Testis (tissue), 3 donors: ENCODE results near the gene KCP. TPM values are rescaled to one million over a fixed set of nuclear protein-coding genes. Genes with fewer than 3 reads are reported as not detected.

Experiments
- DNase-seq: peaks from one replicate; pipeline ENCODE4 v3.0.0-alpha.2; 2019
- H3K27ac ChIP-seq, 2 donors: fragments of 200-600 bp; sonication (generic); one replicate each; pipeline ENCODE4 v1.5.1; 2019
- H3K27me3 ChIP-seq: fragments of 200-600 bp; sonication (generic); one replicate; pipeline ENCODE4 v1.5.1; 2019
- H3K36me3 ChIP-seq: fragments of 200-600 bp; sonication (generic); one replicate; pipeline ENCODE4 v1.5.1; 2017; ENCODE audit warnings: low read depth; ENCODE audit errors: missing control alignments
- H3K4me1 ChIP-seq: fragments of 200-600 bp; sonication (generic); one replicate; pipeline ENCODE4 v1.5.1; 2019
- H3K4me3 ChIP-seq, 2 donors: fragments of 200-600 bp; sonication (generic); one replicate each; pipeline ENCODE4 v1.5.1; 2017 to 2019
- H3K9me3 ChIP-seq: fragments of 200-600 bp; sonication (generic); one replicate; pipeline ENCODE4 v1.5.1; 2017
- CTCF ChIP-seq, 3 experiments: fragments of 450-650 bp in 2 of 3; fragments of 200-600 bp in 1 of 3; sonication (generic) in 1 of 3; IDR thresholded peaks; one replicate each; pipeline ENCODE4 v1.5.1; 2016 to 2019; ENCODE audit warnings: antibody characterized with exemption in 3 of 3, mild to moderate bottlenecking in 2 of 3, moderate library complexity in 1 of 3
- POLR2A ChIP-seq: fragments of 450-650 bp; IDR thresholded peaks from one replicate; pipeline ENCODE4 v1.6.1; 2017; ENCODE audit warnings: antibody characterized with exemption, mild to moderate bottlenecking, moderate library complexity
- WGBS, 2 donors: methylation state at CpG; one replicate each; pipeline ENCODE4 v1.1.5; 2018; 5-methylcytosine and 5-hydroxymethylcytosine counted together
- intact Hi-C: fragments of 100-400 bp; cut with DNase I; formaldehyde crosslinking; loops from one replicate; pipeline ENCODE4 v1.15.1; 2023; ENCODE audit warnings: low total_unique reads
- polyA plus RNA-seq: library from polyadenylated mRNA; stranded (reverse); fragments of 350-450 nt; fragmentation: Illumina TruSeq; extraction: RNeasy Lipid Tissue Mini Kit (QIAGEN cat#74804); gene quantifications from one replicate; pipeline ENCODE4 v1.2.3, GENCODE V29; 2014; ENCODE audit warnings: low read depth, low replicate concordance; ENCODE audit not compliant: insufficient read depth
- total RNA-seq, 2 donors: library from RNA; depleted of rRNA; stranded (reverse); fragments of >200 nt; gene quantifications; one replicate each; pipeline ENCODE4 v1.2.3, GENCODE V29; 2016

Gene KCP
- total and polyA plus RNA-seq, 3 donors from 2014 or later = 0.68 to 1.4 (median 1.2) TPM

- Histone ChIP-seq H3K4me3 (no peak overlapping the region), H3K9me3 (no peaks in the 10 kb centered on the region), H3K4me1 (no peaks in the 10 kb centered on the region), H3K36me3 (no peaks in the 10 kb centered on the region), H3K27ac (no peak overlapping the region), H3K27me3 (no peaks in the 10 kb centered on the region)
- TF ChIP-seq CTCF (IDR thresholded peaks at IDR 0.05) (no peak), POLR2A (no peak)
- intact Hi-C loops = loop anchor here (10.0 kb wide), 1 partner anchor 271 kb away; no protein-coding TSS in a partner anchor
- DNase-seq = no peak
- WGBS, 2 donors = 90 to 92% methylated on average over 5 to 10 of the region's 10 CpGs
These were observed 24.9 kb downstream of the KCP start for GRCh38 chr7:128885370-128886187.

- Histone ChIP-seq H3K9me3 (no peaks in the 10 kb centered on the region), H3K27ac (no peak overlapping the region), H3K36me3 (no peaks in the 10 kb centered on the region), H3K4me3 (no peak overlapping the region), H3K27me3 (no peaks in the 10 kb centered on the region), H3K4me1 (no peaks in the 10 kb centered on the region)
- no peak for DNase-seq
- intact Hi-C loops = loop anchor here (10.0 kb wide), 1 partner anchor 270 kb away; no protein-coding TSS in a partner anchor
- TF ChIP-seq CTCF (IDR thresholded peaks at IDR 0.05) (no peak), POLR2A (no peak)
- WGBS, 2 donors = 86 to 88% methylated on average over 9 to 26 of the region's 26 CpGs
These were observed 25.7 kb downstream of the KCP start for GRCh38 chr7:128884561-128885369.

- 35 to 41% methylated on average over 14 to 16 of the region's 19 CpGs for WGBS, 2 donors
These were observed 26.7 kb downstream of the KCP start for GRCh38 chr7:128883622-128884448.

More at GRCh38 chr7:128883622-128884448, 26.7 kb downstream of the KCP start:
- Histone ChIP-seq H3K36me3 (no peaks in the 10 kb centered on the region), H3K4me3 (no peak overlapping the region), H3K4me1 (no peaks in the 10 kb centered on the region), H3K9me3 (no peaks in the 10 kb centered on the region), H3K27me3 (no peaks in the 10 kb centered on the region), H3K27ac (no peak overlapping the region)
- TF ChIP-seq POLR2A (no peak), CTCF (IDR thresholded peaks at IDR 0.05) (peak; percentile 94 to 97 (median 95))
- intact Hi-C loops = loop anchor here (10.0 kb wide), 1 partner anchor 269 kb away; no protein-coding TSS in a partner anchor
- DNase-seq = peak; percentile 91
